ENCODE results near the gene JPT2. TPM values are rescaled to one million over a fixed set of nuclear protein-coding genes. Genes with fewer than 3 reads are reported as not detected.
A peak's percentile ranks its signal among the peaks of the same experiment; 100 is the strongest.
"Not testable (repeated sequence)": the region's sequence is repeated elsewhere in the genome, so short reads cannot be mapped to it uniquely, and the experiment has no call there.

The JPT2 gene
- total RNA-seq, 8 experiments from 2014 or later: 19.3 to 96.7 (median 34.8) TPM

DNA sequence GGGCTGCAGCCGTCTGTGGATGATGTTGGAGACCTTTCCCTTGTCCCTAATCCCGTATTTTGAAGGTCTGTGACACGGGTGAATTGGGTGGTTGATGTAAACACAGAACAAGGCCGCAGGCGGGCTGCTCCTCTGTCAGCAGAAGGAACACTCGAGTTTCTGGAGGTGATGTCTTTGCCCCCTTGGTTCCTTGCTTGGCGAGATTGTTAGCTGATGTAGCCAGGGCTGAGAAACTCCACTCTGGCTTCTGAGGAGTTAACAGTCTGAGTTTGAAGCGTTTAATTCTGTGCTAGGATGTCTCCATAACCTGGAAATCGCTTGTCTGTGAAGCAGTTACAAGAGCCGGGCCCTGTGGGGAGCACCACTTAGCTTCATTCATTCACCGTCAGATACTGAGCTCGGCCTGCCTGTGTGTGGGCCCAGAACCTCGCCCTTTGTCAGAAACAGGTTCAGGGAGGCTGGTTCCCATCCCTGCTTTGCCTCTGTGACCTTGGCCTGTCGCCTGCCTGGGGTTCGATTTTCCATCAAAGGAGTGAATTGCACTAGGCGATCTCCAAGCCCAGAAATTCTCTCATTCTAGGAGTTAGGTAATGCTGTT lies 29.2 kb downstream of the JPT2 start:
- peaks cover 11 to 17% of the 10 kb centered on the region in 2 donors for H3K4me1 ChIP-seq (replicated peaks in 1 of 2)
- ATAC-seq (replicated peaks in 6 of 8): no peak
- in situ Hi-C loops (cut with MboI; ENCODE audit: low pct_unique_long_range_greater_than_20kb in 2 of 9, low sequenced_read_pairs in 9 of 9, unreplicated experiment in 9 of 9): no loop called here
- H3K4me3 ChIP-seq: peak overlapping the region; percentile 57 to 94 (median 68)
- WGBS, 10 experiments: 0 to 80% (median 14%) methylated on average over 1 to 9 of the region's 16 CpGs; no CpG with 5 or more reads in 3 of the 10 experiments
- H3K27ac ChIP-seq: peak overlapping the region; percentile 77 to 78

DNA sequence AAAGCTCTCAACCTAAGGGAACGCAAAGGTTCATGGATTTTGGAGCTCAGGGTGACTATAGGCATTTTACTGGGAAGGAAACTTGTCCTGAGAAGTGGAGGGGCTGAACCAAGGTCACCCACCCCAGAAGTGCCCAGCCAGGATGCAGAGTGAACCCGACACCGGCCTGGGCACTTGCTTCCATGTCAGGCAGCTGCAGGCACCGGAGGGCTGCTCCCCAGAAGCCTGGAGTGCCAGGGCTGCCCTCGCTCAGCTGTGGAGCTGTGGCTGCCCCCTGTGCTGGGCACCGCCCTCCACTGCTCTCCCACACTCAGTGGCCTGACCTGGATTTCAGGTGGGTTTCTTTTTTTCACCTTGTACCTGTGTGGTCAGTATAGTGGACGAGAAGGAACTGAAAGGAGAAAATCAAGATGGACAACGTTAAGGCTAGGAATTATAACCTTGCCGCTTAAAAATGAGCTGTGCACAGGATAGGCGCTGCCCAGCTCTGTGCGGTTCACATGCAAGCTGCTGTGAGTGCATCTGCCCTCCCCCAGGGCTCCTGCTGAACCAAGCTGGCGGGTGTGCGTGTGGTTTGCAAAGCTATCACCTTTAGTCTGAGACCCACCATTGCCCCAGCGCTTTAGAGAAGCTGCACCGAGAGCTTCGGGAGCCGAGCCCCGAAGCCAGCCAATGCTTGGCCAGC lies 30.1 kb downstream of the JPT2 start:
- no peak for ATAC-seq (replicated peaks in 6 of 8)
- 20 to 100% (median 83%) methylated on average over 1 to 12 of the region's 18 CpGs; no CpG with 5 or more reads in 1 of the 10 experiments for WGBS, 10 experiments
- Histone ChIP-seq H3K4me3 (peak overlapping the region in 4 of 5 donors; percentile 57 to 88 (median 64)), H3K27ac (no peak overlapping the region), H3K4me1 (replicated peaks in 1 of 2) (peaks cover 11 to 17% of the 10 kb centered on the region in 2 donors)
- in situ Hi-C loops (cut with MboI; ENCODE audit: low pct_unique_long_range_greater_than_20kb in 2 of 9, low sequenced_read_pairs in 9 of 9, unreplicated experiment in 9 of 9): no loop called here

DNA sequence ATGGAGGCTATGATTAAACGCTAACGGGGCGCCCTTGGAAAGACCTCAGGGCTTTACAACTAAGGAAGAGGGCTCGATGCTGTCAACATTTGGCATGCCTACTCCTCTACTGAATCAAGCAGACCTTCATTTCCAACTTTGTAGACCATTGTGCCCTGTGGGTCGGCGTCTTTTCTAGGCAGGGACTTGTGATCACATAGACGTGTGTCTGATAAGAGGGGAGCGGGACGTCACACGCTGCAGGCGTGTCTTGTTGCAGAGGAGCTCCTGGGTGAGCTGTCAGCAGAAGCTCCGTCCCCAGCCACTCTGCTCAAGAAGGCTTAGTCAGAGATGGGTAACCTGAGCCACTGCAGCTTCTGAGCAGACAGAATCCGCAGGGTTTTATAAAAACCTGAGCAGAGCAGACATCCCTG lies 30.7 kb downstream of the JPT2 start:
- peak in 2 of 8 experiments; percentile 1 to 6 for ATAC-seq (replicated peaks in 6 of 8)
- no peak overlapping the region for H3K27ac ChIP-seq
- H3K4me3 ChIP-seq: no peak overlapping the region
- peaks cover 11 to 17% of the 10 kb centered on the region in 2 donors for H3K4me1 ChIP-seq (replicated peaks in 1 of 2)
- WGBS, 10 experiments: 0 to 100% (median 86%) methylated on average over 1 to 4 of the region's 13 CpGs; no CpG with 5 or more reads in 5 of the 10 experiments
- in situ Hi-C loops (cut with MboI; ENCODE audit: low pct_unique_long_range_greater_than_20kb in 2 of 9, low sequenced_read_pairs in 9 of 9, unreplicated experiment in 9 of 9): no loop called here

DNA sequence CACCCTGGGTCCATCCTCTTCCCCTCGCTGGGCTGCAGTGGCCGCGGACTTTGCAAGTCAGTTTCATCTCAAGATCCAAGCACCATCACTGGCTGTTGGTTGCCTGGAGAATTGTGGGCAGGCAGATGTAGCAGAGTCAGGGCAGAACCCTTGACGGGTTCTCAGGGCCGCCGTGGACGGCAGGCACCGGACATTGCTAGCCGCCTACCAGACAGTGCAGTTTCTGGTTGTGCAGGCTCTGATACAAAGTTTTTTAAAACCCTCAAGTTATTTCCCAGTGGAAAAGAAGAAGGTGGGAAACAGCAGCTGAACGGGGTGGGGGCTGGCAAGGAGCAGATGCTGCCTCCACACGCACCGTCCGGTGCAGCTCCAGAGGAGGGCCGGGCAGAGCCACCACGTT lies 31.3 kb downstream of the JPT2 start:
- in situ Hi-C loops (cut with MboI; ENCODE audit: low pct_unique_long_range_greater_than_20kb in 2 of 9, low sequenced_read_pairs in 9 of 9, unreplicated experiment in 9 of 9): no loop called here
- H3K4me3 ChIP-seq: no peak overlapping the region
- WGBS, 10 experiments: 75 to 100% (median 86%) methylated on average over 1 to 5 of the region's 15 CpGs; no CpG with 5 or more reads in 5 of the 10 experiments
- no peak overlapping the region for H3K27ac ChIP-seq
- ATAC-seq (replicated peaks in 6 of 8): no peak
- H3K4me1 ChIP-seq (replicated peaks in 1 of 2): peaks cover 11 to 17% of the 10 kb centered on the region in 2 donors

DNA sequence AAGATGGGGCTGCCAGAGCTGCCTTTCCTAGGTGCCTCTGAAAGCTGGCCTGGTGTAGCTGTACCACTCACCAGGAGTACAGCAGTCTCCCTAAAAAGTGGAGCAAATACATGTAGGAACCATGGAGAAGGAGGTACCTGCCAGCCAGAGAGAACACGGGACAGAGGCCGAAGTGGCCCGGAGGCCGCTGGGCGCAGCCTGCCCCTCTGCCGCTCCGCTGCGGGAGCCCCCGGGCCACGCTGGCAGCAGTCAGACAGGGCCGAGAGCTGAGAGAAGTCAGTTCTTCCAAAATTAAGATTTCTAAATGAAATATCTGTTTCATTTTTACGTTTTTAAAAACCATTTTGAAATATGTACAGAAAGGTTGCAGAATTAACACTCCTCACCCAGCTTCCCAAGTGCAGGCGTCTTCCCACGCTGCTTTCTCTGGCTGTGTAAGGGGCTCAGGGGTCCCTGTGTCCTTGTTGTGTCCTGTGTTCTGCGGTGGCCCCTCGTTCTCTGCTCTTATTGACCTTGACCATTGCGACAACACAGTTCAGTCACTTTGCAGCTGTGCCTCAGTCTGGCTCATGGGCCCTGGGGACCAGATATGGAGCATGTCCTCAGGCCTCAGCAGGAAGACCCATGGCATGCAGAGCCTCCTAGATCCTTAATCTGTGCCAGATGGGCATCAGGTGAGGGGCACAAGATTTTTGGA lies 32.9 kb downstream of the JPT2 start:
- Histone ChIP-seq H3K4me3 (no peak overlapping the region), H3K4me1 (replicated peaks in 1 of 2) (peaks cover 11 to 12% of the 10 kb centered on the region in 2 donors), H3K27ac (no peak overlapping the region)
- in situ Hi-C loops (cut with MboI; ENCODE audit: low pct_unique_long_range_greater_than_20kb in 2 of 9, low sequenced_read_pairs in 9 of 9, unreplicated experiment in 9 of 9): no loop called here
- 62 to 100% (median 92%) methylated on average over 1 to 12 of the region's 17 CpGs; no CpG with 5 or more reads in 1 of the 10 experiments for WGBS, 10 experiments
- no peak for ATAC-seq (replicated peaks in 6 of 8)

DNA sequence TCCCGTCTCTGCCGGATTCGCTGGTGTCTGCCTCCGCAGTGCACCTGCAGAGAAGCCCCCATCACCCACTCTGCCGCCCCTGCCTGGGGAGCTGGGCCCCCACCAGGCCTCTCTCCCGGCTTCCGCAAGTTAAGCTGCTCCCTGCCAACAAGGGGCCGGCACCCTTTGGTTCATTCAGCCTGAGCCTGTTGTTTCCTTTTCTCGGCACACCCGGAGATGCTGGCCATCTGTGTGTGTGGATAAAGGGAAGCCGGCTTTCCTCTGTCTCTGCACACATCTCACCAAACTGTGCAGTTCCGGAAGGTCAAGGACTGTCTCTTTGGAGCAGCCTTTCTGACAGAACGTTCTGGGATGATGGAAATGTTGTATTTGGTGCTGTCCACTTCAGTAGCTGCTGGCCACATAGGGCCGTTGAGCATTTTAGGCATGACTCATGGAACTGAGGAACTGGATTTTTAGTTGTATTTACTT lies 34.7 kb downstream of the JPT2 start:
- Histone ChIP-seq H3K4me1 (replicated peaks in 1 of 2) (peaks cover 8% of the 10 kb centered on the region in 2 donors), H3K27ac (no peak overlapping the region), H3K4me3 (no peak overlapping the region)
- WGBS, 10 experiments: 0 to 100% (median 83%) methylated on average over 1 of the region's 14 CpGs; no CpG with 5 or more reads in 7 of the 10 experiments
- ATAC-seq (replicated peaks in 6 of 8): peak in 1 of 8 experiments; percentile 10
- in situ Hi-C loops (cut with MboI; ENCODE audit: low pct_unique_long_range_greater_than_20kb in 2 of 9, low sequenced_read_pairs in 9 of 9, unreplicated experiment in 9 of 9): no loop called here

DNA sequence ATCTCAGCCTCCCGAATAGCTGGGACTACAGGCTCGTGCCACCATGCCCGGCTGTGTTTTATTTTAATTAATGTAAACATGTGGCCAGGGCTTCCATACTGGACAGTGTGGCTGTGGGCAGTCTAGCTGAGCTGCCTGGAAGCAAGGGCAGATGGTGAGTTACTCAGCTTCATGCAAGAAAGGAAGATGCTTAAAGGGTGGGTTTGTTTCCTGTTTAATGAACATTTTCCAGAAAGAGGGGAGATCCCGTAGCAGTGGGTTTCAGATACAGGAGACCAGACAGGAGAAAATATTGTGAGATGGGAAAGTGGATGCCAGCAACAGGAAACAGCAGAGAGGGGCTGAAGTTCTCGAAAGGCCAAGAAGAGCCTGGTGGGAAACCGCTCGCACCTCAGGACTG lies 35.3 kb downstream of the JPT2 start:
- in situ Hi-C loops (cut with MboI; ENCODE audit: low pct_unique_long_range_greater_than_20kb in 2 of 9, low sequenced_read_pairs in 9 of 9, unreplicated experiment in 9 of 9): no loop called here
- no peak overlapping the region for H3K27ac ChIP-seq

DNA sequence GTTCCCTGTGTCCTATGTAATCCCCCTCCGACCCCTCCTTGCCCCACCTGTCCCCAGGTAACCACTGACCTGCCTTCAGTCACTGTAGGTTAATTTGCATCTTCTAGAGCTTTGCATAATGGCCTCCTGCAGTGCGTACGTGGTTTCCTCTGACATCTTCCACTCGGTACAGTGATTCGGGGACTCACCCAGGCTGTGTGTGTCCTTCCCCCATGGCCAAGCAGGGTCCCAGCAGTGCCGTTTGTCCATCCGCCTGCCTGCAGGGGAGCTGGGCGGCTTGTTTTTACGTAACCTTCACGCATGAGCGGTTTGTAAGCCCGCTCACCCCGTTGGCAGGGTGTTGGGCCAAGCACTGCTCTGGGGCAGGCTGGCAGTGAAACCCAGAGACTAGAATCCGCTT lies 35.9 kb downstream of the JPT2 start:
- H3K4me1 ChIP-seq (replicated peaks in 1 of 2): no peaks in the 10 kb centered on the region
- no peak overlapping the region for H3K4me3 ChIP-seq
- 76 to 100% (median 84%) methylated on average over 1 to 9 of the region's 14 CpGs; no CpG with 5 or more reads in 6 of the 10 experiments for WGBS, 10 experiments
- no peak for ATAC-seq (replicated peaks in 6 of 8)
- in situ Hi-C loops (cut with MboI; ENCODE audit: low pct_unique_long_range_greater_than_20kb in 2 of 9, low sequenced_read_pairs in 9 of 9, unreplicated experiment in 9 of 9): no loop called here
- no peak overlapping the region for H3K27ac ChIP-seq

More for the DNA sequence above, 35.3 kb downstream of the JPT2 start:
- 70 to 100% (median 90%) methylated on average over 2 to 7 of the region's 7 CpGs; no CpG with 5 or more reads in 4 of the 10 experiments for WGBS, 10 experiments
- Histone ChIP-seq H3K4me1 (replicated peaks in 1 of 2) (peaks cover 3% of the 10 kb centered on the region in 2 donors), H3K4me3 (no peak overlapping the region)
- no peak for ATAC-seq (replicated peaks in 6 of 8)

DNA sequence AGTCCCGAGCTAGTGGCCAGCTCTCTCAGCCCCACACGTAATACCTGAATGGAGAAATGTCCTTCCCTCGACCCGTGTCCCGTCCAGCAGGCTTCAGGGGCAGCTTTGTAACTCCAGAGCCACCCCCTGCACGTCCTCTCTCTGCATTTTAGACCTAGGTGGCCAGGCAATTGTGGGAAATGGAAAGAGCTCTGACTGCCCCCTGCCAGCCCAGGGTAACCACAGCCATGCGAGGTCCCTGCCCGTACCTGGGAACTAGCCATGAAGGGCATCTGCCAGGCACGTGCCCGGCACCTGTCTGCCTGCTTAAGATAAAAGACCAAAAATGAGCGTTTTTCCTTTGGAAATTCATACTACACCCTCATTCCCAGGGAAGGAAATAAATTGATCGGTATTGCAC lies 37.1 kb downstream of the JPT2 start:
- 69 to 96% (median 91%) methylated on average over 3 to 8 of the region's 12 CpGs; no CpG with 5 or more reads in 5 of the 10 experiments for WGBS, 10 experiments
- no peak for ATAC-seq (replicated peaks in 6 of 8)
- in situ Hi-C loops (cut with MboI; ENCODE audit: low pct_unique_long_range_greater_than_20kb in 2 of 9, low sequenced_read_pairs in 9 of 9, unreplicated experiment in 9 of 9): no loop called here
- Histone ChIP-seq H3K27ac (no peak overlapping the region), H3K4me3 (no peak overlapping the region), H3K4me1 (replicated peaks in 1 of 2) (no peaks in the 10 kb centered on the region)

DNA sequence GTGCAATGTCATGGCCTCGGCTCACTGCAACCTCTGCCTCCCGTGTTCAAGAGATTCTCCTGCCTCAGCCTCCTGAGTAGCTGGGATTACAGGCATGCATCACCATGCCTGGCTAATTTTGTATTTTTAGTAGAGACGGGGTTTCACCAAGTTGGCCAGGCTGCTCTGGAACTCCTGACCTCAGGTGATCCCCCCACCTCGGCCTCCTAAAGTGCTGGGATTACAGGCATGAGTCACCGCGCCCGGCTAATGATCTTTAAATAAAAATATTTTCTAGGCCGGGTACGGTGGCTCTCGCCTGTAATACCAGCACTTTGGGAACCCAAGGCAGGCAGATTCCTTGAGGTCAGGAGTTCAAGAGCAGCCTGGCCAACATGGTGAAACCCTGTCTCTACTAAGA lies 40.2 kb downstream of the JPT2 start:
- ATAC-seq (replicated peaks in 6 of 8); H3K4me3 ChIP-seq; H3K27ac ChIP-seq; in situ Hi-C loops (cut with MboI; ENCODE audit: low pct_unique_long_range_greater_than_20kb in 2 of 9, low sequenced_read_pairs in 9 of 9, unreplicated experiment in 9 of 9); H3K4me1 ChIP-seq (replicated peaks in 1 of 2): not testable (repeated sequence)
- WGBS, 10 experiments: 80 to 100% (median 93%) methylated on average over 1 to 10 of the region's 10 CpGs; no CpG with 5 or more reads in 3 of the 10 experiments

DNA sequence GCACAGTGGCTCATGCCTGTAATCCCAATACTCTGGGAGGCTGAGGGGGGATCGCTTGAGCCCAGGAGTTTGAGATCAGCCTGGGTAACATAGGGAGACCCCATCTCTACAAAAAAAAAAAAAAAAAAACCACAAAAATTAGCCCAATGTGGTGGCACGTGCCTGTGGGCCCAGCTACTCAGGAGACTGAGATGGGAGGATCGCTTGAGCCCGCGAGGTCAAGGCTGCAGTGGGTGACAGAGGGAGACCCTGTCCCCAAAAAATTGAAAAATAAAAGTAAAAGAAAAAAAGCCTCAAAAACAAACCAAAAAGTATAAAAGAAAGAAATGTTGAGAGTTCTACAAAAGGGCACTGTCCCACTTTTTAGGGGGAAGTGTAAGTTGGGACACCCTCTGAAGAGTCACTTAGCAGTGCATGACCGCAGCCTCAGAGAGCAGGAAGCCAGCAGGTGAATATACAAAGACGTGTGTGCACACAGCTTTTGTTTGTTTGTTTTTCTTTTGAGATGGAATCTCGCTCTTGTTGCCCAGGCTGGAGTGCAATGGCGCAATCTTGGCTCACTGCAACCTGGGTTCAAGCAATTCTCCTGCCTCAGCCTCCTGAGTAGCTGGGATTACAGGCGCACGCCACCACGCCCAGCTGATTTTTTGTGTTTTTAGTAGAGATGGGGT lies 41.6 kb downstream of the JPT2 start:
- in situ Hi-C loops (cut with MboI; ENCODE audit: low pct_unique_long_range_greater_than_20kb in 2 of 9, low sequenced_read_pairs in 9 of 9, unreplicated experiment in 9 of 9); ATAC-seq (replicated peaks in 6 of 8); H3K27ac ChIP-seq: not testable (repeated sequence)

DNA sequence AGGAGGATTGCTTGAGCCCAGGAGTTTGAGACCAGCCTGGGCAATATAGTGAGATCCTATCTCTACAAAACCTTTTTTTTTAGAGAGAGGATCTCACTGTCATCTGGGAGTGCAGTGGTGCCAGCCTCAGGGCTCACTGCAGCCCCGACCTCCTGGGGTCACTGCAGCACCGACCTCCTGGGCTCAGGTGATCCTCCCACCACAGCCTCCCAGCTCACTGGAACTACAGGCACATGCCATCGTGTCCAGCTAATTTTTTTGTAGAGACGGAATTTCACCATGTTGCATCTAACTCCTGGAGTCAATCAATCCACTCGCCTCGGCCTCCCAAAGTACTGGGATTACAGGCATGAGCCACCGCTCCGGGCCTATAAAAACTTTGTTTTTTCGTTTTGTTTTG lies 43.3 kb downstream of the JPT2 start:
- 63 to 100% (median 95%) methylated on average over 1 to 9 of the region's 9 CpGs; no CpG with 5 or more reads in 4 of the 10 experiments for WGBS, 10 experiments
- no peak for ATAC-seq (replicated peaks in 6 of 8)
- H3K27ac ChIP-seq: no peak overlapping the region
- H3K4me3 ChIP-seq: no peak overlapping the region
- in situ Hi-C loops (cut with MboI; ENCODE audit: low pct_unique_long_range_greater_than_20kb in 2 of 9, low sequenced_read_pairs in 9 of 9, unreplicated experiment in 9 of 9): no loop called here
- no peaks in the 10 kb centered on the region for H3K4me1 ChIP-seq (replicated peaks in 1 of 2)

More for the DNA sequence above, 41.6 kb downstream of the JPT2 start:
- H3K4me1 ChIP-seq (replicated peaks in 1 of 2); H3K4me3 ChIP-seq: not testable (repeated sequence)
- WGBS, 10 experiments: 82 to 100% (median 91%) methylated on average over 2 to 8 of the region's 12 CpGs

Data from motor neuron (in vitro differentiated cells).